Activated T-cell treated with anti-CD3 and anti-CD28 coated beads for 24 hours (primary cell): ENCODE results near the gene L1CAM.

ENCODE experiments used
- DNase-seq: peaks from one replicate; pipeline ENCODE4 v3.0.0-alpha.2; 2020; ENCODE audit warnings: low read depth

Gene L1CAM

GRCh38 chrX:153903991-153904957, 18.3 kb upstream of the L1CAM start, which contains the start of gene AVPR2:
Gene AVPR2, plus strand, starts transcription at chrX:153904673. Its CDS starts 473 bp downstream, at chrX:153905146.
- no peak for DNase-seq

GRCh38 chrX:153903238-153903980, 17.4 kb upstream of the L1CAM start:
- DNase-seq = no peak

DNA sequence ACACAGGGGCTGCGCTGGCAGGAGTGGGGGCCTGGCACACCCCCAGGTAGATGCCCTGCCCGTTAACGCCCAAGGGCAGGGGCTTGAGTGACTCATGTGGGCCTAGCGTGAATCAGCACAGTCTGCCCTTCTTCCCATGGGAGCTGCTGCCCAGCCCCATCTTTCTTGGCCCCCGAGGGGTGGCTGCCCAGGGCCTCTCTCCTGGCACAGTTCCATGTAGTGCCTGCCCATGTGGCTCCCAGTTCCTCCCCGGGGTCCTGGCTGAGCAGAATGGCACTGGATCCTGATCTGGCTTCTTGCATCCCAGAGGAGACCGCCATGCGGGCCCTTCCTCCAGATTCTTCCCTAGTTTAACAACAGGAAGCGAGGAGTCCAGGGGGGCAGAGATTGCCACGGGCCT, 16.4 kb upstream of the L1CAM start:
- no peak for DNase-seq

DNA sequence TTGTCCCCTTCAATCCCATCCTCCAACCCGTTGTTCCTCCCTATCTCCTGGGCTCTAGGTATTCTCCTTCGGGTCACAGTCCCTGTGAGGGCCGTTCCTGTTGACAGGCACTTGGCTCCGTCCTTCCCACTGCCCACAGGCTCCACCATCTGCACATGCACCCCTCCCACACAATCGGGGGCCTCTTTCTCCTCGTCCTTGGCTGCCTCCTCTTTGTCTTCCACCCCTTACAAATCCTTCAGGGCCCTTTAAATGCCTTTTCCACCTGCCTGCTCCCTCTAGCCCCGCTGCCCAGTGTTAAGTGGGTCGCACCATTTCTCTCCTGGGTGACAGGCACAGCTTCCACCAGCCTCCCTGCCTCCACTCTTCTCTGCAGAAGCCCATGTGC, 15.8 kb upstream of the L1CAM start:
- no peak for DNase-seq

- DNase-seq = peak; percentile 31
Observed at GRCh38 chrX:153900831-153901752, 15.1 kb upstream of the L1CAM start.

GRCh38 chrX:153897899-153898298, 11.9 kb upstream of the L1CAM start:
- no peak for DNase-seq

GRCh38 chrX:153889123-153889522, 3.1 kb upstream of the L1CAM start:
- DNase-seq = no peak

DNA sequence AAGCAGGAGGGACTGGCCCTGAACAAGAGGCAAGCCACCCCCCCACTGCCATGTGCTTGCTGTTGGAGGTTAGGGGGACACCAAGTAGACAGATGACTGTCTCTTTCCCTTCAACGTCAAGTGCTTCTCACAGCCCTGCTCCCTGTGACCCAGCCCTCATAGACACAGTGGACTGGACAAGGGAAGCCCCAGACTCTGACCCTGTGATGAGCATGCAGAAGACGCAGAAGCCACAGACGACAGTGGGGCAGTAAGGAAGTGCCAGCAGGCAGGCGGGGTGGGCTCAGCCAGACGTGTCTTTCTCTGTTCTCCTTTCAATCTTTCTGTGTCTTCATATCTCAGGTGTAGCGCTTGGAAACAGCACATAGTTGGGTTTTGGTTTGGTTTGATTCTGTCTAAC, 2.4 kb upstream of the L1CAM start:
- DNase-seq = no peak

- DNase-seq = no peak
Observed at GRCh38 chrX:153887385-153887784, 1.4 kb upstream of the L1CAM start.

GRCh38 chrX:153886915-153887314, 942 bp upstream of the L1CAM start:
- no peak for DNase-seq

- no peak for DNase-seq
Observed at GRCh38 chrX:153885208-153885787, 675 bp downstream of the L1CAM start.

- no peak for DNase-seq
Observed at GRCh38 chrX:153884590-153884989, 1.4 kb downstream of the L1CAM start.

DNA sequence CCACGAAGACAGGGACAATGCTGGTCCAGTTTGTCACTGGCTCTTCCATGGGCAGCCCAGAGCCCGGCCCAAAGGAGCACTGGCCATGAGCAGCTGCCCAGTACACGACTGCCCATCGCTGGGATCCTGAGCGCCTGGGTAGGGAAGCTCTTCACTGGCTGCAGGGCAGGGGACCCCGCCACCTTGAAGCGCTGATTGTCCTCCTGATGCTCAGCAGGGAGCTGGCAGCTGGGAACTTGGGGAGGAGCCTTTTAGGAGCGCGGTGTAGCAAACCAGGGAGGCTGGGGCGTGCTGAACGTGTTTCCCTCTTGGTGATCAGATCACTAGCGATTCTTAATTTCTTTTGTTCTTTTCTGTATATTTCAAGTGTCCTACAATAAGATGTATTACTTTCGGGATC, 1.8 kb downstream of the L1CAM start:
- DNase-seq = no peak

DNA sequence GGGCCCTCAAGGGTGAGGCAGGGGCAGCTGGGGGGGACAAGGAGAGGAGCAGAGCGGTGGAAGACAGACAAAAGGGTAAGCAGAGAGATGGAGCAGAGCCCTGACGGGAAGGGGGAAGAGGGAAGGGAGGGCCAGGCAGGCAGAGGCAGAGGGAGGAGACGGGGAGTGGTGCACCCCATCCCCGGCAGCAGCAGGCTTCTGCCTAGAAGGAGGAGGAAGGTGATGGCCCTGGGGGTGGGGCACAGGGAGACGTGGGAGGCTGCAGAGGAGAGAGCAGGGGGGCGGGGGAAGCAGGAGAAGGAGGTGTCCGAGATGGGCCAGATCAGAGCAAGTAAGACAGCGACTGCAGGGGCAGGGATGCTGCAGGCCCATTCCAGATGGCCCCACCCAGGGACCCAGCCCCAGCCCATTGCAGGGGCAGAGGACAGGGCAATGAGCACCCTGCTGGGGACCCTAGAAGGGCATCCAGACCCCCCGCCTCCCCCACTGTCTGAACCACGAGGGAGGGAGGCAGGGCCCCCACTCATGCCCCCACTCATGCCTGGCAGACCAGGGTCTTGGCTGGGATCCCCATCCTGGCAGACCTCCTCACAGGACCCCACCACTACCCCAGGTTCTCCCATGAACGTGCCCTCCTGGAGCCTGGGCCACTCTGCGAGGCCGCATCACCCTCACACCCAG, 2.7 kb downstream of the L1CAM start:
- no peak for DNase-seq

DNA sequence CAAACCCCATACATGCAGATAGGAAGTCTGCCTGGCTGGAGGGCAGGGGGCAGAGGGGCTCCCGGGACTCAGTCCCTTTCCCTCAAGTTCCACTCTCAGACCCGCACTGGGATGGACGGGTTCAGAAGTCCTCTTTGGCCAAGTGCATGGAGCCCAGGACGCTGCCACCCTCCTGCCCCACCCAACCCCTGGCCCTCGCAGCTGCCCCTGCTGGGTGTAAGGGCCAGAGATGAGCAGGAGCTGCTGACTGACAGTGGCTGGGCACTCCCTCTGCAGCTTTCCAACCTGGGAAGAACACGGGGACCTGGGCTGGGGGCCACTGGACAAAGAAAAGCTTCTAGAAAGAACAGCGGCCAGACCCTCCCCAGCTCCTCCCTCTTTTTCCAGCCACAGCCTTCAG, 3.4 kb downstream of the L1CAM start:
- no peak for DNase-seq

- DNase-seq = no peak
Observed at GRCh38 chrX:153882086-153882498, 3.9 kb downstream of the L1CAM start.

DNA sequence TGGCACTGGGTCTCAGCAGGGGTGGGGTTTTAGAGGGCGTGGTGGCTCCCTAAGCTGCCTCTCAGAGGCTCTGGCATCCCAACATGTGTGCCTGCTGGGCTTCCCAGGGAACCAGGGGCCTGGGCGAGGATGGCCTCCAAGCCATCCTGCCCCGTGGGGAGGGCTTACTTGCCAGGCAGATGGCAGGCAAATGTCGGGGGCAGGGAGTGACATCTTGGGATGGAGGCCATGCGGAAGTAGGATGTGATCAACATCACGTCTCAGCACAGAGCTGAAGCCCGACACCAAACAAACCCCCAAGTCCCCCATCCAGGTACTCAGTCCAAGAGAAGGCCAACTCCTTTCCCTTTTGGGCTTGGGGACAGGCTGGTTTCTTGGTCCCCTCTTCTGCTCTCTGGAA, 4.7 kb downstream of the L1CAM start:
- DNase-seq = no peak

- DNase-seq = no peak
Observed at GRCh38 chrX:153880440-153880815, 5.5 kb downstream of the L1CAM start.

DNA sequence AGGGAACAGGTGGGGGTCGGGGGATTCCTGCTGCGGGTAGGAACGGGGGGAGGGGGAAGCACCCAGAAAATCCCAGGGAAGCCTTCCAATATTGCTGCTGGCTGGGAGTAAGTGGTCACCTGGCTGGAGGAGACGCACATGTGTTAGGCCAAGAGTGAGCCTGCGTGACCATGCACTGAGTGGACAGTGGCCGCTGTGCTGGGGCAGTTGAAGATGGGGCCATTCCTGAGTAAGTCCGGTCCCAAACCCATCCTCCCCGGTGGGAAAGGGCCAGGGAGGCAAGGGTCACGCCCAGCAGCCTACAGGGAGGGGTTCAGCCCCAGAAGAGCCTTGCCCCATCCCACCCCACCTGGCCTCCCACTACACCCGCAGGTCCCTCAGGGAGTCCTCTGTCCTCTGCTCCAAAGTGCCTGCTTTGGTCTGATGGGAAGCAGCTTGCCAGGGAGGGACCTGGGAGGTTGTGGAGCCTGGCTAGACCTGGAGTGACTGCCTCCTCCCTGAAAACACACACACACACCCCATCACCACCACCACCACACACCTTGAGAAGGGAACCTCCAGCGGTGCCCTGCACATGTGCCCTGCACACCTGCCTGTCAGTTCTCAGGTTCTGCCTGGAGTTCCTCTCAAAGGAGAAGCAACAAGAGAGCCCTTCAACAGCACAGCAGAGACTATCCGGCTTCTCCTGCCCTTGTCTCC, 6.1 kb downstream of the L1CAM start:
- no peak for DNase-seq

- DNase-seq = no peak
Observed at GRCh38 chrX:153878969-153879653, 6.9 kb downstream of the L1CAM start.
